GM18868 (cell line): ENCODE data around the gene FEM1A.
"Not testable (repeated sequence)": the region's sequence is repeated elsewhere in the genome, so short reads cannot be mapped to it uniquely, and the experiment has no call there.

Experiments
- ATAC-seq: cut with Tn5 transposase; IDR thresholded peaks from one replicate; pipeline ENCODE4 v1.9.1; 2021; ENCODE audit warnings: mild to moderate bottlenecking, moderate library complexity; ENCODE audit not compliant: unreplicated experiment

The FEM1A gene

DNA sequence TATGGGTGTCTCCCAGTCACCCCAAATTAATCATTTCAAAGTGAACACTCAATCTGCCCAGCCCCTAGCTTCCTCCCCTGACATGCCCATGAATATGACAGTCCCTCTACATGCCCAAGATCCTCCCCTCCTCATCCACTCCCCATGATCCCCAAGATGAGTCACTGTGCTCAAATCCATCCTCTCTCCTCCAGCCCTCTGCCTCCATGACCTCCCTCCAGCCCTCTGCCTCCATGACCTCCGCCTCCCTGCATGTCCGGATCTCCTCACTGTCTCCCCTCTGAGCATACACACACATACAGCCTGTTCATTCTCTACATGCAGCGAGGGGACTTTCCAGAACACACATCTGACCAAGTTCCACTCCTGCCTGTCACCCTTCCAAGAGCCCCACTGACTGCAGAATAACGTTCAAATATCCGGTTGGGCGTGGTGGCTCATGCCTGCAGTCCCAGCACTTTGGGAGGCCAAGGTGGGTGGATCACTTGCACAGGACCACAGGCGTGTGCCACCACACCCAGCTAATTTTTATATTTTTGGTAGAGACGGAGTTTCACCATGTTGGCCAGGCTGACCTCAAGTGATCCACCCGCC is 18.4 kb upstream of the FEM1A start:
- ATAC-seq = no peak

DNA sequence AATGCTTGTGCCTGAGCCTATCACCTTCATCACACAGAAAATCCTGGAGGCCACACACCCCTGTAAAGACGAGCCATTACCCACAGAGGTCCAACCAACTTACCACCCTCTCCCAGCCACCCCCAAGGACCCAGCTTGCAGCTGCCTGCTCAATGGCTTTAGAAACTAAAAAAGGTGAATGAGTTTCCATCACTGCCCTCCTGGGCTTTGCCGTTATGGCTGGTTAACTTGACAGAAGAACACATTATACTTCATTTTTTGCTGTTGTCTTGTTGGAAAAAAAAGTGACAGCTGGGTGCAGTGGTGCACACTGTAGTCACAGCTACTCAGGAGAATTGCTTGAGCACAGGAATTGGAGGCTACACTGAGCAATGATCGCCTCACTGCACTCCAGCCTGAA is 17.4 kb upstream of the FEM1A start:
- no peak for ATAC-seq

DNA sequence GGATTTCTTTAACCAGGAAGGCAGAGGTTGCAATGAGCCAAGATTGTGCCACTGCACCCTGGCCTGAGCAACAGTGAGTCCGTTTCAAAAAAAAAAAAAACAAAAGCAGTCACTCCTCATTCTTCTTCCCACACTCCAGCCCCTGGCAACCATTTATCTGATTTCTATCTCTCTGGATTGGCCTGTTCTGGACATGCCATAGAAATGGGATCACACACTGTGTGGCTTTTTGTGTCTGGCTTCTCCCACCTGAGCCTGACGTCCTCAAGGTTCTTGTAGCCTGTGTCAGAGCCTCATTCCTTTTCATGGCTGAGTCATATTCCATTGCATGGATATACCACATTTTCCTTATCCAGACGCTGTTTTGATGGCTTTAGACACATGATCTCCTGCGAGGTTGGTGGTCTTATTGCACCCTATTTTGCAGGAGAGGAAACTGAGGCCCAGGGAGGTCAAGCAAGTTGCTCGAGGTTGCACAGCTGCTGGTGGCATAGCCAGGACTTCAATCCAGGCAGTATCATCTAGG is 15.8 kb upstream of the FEM1A start:
- no peak for ATAC-seq

DNA sequence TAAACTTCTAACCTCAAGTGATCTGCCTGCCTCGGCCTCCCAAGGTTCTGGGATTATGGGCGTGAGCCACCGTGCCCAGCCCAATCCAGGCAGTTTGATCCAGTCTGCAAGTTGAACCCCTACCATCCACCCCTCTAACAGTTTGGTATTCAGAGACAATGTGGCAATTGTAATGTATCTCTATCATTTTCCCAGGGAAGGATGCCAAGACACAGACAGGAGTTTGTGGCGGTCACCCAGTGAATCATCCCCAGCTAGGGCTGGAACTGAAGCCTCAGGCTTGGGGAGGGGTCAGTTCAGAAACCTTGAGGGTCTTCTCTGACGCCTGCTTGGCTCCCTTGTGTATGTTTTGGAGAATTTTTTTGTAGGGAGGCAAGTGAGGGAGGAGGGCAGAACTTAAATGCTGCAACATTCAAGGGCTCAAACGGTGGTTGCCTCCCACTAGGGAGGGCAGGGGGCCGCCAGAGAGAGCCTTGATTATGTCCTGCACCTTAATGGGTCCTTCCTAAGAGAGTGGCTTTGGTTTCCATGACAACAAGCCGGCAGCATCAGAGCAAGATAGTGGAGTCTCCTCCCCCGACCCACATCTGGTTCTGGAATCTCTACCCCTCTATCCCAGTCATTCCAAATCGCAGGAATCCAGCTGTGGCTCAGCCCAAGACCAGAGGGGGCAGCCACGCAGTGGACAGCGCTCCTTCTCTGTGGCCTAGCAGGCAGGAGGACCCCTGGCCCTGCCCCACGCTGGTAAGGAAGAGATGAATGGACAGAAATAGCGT is 14.9 kb upstream of the FEM1A start:
- ATAC-seq = no peak

DNA sequence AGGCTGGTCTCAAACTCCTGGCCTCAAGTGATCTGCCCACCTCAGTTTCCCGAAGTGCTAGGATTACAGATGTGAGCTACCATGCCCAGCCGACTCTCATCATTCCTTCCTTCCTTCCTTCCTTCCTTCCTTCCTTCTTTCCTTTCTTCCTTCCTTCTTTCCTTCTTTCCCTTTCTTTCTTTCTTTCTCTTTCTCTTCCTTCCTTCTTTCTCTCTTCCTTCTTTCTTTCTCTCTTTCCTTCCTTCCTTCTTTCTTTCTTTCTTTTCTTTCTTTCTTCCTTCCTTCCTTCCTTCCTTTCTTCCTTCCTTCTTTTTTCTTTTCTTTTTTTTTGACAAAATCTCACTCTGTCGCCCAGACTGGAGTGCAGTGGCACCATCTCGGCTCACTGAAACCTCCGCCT is 13.4 kb upstream of the FEM1A start:
- not testable (repeated sequence) for ATAC-seq

DNA sequence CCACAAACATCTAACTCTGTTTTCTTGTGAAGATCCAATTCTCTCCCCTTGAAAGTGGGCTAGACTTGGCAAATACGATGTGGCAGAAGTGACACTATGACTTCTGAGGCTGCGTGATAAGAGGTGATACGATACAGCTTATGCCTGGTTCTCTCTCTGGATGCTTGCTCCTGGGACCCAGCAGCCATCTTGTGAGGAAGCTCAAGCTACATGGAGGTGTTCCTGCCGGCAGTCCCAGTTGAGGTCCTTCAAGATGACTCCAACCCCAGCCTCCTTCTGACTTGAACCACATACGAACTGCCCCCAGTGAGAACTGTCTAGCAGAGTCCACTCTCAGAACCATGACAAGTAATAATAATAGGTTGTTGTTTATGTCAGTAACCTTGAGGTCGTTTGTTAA is 10.7 kb upstream of the FEM1A start:
- no peak for ATAC-seq

DNA sequence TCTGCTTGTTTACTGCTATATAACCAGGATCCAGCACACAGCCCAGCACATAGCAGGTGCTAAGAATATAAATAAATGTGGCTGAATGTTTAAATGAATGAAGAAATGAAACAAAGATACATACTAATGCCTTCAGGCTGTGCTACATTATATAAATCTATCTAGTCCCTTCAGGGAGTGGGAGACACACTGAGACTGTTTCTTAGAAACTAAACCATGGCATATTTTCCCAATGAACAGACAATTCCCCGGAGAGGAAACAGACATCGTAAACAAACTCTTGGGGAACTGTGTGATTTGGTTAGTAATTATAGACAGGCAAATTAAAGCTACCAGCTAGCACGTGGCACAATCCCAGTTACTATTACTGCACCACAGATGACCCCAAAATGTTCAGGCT is 9.7 kb upstream of the FEM1A start:
- no peak for ATAC-seq

DNA sequence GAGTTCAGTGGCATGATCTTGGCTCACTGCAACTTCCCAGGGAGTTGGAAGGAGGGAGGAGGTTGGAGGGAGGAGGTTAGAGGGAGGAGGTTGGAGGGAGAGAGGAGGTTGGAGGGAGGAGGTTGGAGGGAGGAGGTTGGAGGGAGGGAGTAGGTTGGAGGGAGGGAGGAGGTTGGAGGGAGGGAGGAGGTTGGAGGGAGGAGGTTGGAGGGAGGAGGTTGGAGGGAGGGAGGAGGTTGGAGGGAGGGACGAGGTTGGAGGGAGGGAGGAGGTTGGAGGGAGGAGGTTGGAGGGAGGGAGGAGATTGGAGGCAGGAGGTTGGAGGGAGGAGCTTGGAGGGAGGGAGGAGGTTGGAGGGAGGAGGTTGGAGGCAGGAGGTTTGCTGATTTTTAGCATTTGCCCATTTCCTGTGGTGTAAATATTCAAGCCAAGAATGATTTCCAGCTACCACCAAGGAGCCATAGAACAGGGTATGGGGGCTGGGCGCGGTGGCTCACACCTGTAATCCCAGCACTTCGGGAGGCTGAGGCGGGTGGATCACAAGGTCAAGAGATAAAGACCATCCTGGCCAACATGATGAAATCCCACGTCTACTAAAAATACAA is 5.0 kb upstream of the FEM1A start:
- ATAC-seq = not testable (repeated sequence)

DNA sequence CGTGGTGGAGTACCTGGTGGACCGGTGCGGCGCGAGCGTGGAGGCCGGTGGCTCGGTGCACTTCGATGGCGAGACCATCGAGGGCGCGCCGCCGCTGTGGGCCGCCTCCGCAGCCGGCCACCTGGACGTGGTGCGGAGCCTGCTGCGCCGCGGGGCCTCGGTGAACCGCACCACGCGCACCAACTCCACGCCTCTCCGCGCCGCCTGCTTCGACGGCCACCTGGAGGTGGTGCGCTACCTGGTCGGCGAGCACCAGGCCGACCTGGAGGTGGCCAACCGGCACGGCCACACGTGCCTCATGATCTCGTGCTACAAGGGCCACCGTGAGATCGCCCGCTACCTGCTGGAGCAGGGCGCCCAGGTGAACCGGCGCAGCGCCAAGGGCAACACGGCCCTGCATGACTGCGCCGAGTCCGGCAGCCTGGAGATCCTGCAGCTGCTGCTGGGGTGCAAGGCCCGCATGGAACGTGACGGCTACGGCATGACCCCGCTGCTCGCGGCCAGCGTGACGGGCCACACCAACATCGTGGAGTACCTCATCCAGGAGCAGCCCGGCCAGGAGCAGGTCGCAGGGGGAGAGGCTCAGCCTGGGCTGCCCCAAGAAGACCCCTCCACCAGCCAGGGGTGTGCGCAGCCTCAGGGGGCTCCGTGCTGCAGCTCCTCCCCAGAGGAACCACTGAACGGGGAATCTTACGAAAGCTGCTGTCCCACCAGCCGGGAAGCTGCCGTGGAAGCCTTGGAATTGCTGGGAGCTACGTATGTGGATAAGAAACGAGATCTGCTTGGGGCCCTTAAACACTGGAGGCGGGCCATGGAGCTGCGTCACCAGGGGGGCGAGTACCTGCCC is 708 bp downstream of the FEM1A start:
- ATAC-seq = not testable (repeated sequence)

DNA sequence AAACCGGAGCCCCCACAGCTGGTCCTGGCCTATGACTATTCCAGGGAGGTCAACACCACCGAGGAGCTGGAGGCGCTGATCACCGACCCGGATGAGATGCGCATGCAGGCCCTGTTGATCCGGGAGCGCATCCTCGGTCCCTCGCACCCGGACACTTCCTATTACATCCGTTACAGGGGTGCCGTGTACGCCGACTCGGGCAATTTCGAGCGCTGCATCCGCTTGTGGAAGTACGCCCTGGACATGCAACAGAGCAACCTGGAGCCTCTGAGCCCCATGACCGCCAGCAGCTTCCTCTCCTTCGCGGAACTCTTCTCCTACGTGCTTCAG is 1.3 kb downstream of the FEM1A start:
- ATAC-seq = not testable (repeated sequence)

DNA sequence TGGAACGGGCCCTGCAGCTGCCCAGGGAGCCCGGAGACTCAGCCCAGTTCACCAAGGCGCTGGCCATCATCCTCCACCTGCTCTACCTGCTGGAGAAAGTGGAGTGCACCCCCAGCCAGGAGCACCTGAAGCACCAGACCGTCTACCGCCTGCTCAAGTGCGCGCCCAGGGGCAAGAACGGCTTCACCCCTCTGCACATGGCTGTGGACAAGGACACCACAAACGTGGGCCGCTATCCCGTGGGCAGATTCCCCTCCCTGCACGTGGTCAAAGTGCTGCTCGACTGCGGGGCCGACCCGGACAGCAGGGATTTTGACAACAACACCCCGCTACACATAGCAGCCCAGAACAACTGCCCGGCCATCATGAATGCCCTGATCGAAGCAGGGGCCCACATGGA is 1.7 kb downstream of the FEM1A start:
- not testable (repeated sequence) for ATAC-seq

DNA sequence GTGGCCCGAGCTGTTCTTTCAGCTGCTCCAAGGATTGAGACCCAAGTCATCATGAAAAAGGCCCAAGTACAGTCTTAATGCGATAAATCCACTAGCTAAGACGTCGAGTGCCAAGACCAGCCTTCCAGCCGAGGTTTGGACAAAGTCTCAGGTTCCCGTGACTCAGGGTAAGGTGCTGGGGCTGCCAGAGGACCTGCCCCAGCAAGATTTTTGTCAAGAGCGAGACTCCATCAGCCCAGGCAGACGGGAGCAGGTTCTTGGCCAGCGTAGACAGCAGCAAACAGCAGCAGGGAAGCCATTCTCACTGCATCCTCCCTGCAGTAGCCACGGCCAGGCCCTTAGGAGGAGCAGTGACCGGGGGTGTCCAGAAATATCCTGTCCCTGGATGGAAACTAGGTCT is 3.4 kb downstream of the FEM1A start:
- no peak for ATAC-seq

DNA sequence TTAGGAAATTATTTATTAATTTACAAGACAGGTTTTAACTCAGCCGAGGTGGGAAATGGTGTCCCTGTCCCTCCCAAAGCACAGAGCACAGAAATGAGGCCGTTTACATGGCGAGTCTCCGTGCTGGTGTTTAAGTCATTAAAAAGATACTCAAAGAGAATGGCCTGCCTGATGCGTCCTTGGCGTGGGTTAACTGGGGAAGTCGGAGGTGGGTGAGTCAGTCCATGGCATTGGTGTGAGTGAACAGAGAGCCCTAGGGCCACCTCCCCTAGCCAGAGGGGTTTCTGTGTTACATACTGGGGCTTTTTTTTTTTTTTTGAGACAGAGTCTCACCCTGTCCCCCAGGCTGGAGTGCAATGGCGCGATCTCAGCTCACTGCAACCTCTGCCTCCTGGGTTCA is 3.9 kb downstream of the FEM1A start:
- no peak for ATAC-seq

DNA sequence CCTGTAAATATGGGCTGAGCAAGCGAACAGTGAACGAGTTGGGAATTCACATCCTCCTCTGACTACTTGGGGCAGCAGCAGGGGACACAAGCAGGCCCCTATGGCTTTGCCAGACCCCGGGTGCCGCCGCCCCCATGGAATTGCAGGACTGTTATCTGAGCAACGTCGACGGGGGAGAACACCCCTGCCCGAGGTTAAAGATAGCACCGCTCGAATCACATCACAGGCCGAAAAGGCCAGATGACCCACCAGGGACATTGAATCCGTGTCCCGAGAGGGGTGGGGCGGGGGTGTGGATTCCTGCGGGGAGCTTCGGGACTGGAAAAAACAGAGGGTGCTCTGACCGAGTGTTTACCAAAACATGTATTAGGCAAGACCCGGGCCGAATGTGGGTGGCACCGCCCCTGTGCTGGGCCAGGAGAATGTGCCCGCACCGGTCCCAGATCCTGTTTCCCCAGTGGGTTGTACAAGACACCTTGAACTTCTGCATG is 9.1 kb downstream of the FEM1A start:
- ATAC-seq = no peak

DNA sequence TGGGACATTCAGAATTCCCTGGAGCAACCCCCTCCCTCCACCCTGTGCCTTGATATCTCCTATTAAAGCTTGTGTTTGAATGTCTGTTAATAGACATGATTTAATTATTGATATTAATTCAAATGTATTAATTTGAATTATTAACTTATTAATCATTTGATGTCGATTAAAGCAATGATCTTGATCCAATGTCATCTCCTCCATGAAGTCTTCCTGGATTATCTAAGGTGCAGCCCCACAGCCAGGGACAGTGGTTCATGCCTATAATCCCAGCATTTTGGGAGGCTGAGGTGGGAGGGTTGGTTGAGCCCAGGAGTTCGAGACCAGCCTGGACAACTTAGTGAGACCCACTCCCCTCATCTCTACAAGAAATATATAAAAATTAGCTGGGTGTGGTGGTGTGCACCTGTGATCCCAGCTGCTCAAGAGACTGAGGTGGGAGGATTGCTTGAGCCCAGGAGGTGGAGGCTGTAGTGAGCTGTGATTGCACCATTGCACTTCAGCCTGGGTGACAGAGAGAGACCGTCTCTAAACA is 9.6 kb downstream of the FEM1A start:
- ATAC-seq = no peak

DNA sequence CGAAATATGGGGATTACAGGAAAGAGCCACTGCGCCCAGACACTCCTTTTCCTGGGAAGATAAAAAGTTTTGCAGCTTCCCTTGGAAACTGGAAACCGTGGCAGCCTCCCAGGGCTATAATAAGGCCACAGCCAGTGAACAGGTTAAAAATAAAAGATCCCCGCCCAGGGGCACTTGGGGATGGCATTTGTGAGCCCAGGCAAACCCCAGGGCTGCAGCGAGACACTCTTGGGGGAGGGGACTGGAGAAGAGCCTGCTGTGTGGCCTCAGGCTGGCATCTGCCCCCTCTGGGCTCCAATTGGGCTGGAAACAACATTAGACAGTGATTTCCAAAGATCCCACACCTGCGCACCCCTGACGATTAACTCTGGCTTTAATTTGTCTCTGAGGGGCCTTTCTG is 11.2 kb downstream of the FEM1A start:
- ATAC-seq = no peak

DNA sequence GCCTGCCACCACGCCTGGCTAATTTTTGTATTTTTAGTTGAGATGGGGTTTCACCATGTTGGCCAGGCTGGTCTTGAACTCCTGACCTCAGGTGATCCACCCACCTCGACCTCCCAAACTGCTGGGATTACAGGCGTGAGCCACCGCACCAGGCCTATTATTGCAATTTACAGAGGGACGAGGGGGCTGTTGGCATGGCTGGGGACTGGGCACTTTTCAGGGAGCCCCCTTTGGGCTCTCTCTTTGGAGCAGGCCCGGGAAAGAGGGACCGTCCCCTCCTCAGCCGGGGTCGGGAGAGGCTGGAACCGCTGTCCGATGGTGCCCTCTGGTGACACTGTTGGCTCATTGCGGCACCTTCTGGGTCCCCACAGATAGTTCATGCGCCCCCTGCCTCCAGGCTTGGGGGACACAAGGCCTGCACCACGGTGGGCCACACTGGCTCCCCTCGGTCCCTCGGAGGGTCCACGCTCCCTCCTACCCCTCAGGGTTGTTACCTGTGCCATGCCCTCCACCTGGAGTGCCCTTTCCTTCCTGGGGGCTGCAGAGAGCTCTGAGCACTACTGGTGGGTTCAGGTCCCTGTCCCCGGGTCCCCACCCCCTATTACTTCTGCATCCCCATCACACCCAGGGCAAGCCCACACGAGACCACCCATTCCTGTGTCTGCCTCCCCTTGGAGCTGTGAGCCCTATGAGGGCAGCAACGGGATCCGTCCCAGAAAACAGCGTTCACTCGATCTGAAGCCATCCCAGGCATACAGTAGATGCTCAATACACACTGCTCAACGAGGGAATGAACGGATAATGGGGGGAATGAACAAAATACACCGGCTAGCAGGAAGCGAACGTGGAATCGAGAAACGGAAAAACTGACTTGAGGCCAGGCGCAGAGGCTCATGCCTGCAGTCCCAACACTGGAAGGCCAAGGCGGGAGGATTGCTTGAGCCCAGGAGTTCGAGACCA is 12.5 kb downstream of the FEM1A start:
- no peak for ATAC-seq

DNA sequence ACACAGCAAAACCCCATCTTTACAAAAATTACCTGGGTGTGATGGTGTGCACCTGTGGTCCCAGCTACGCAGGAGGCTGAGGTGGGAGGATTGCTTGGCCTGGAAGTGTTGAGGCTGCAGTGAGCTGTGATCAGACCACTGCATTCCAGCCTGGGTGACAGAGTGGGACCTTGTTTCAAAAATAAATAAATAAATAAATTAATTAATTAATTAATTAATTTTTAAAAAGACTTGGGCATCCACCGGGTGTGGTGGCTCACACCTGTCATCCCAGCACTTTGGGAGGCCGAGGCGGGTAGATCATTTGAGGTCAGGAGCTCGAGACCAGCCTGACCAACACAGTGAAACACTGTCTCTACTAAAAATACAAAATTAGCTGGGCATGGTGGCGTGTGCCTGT is 13.6 kb downstream of the FEM1A start:
- ATAC-seq = not testable (repeated sequence)

DNA sequence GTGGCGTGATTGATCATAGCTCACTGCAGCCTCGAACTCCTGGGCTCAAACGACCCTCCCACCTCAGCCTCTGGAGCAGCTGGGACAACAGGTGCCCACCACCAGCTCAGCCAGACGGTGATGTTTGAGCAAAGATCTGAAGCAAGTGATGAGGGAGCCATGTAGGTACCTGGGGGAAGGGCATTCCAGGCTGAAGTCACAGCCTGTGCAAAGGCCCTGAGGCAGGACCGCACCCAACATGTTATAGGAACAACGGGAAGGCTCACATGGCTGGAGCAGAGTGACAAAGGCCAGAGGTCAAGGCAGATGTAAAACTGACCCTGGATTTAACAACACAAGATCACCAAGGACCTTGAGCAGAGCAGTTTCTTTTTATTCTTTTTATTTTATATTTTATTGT is 14.8 kb downstream of the FEM1A start:
- ATAC-seq = no peak

DNA sequence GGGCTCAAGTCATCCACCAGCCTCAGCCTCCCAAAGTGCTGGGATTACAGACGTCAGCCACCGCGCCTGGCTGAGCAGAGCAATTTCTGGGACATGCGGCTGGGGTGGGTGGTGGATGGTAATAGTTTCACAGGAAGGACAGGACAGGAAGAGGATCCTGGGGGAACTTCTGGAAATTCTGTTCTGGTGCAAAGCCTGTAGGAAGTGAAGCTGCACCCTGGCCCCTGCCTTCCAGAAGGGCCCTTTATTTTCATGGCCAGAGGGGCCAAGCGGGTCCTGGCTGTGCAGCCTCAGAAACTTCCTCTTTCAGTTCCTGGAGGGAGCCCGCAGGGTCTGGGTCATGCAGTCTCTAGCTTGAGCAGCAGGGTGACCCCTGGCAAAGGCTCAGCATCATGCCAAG is 15.7 kb downstream of the FEM1A start:
- ATAC-seq = no peak
